Measurements from ENCODE around the gene ZBTB39. TPM values are rescaled to one million over a fixed set of nuclear protein-coding genes. Genes with fewer than 3 reads are reported as not detected.

The ZBTB39 gene
- total and polyA plus RNA-seq, 2 donors from 2014 or later: 1.4 to 6.6 TPM

GRCh38 chr12:57000393-57000792 lies 6.0 kb downstream of the ZBTB39 start:
- Histone ChIP-seq H3K4me3 (ENCODE audit: low read length in 3 of 3) (no peak overlapping the region), H3K27ac (ENCODE audit: low read depth in 2 of 2, low read length in 2 of 2) (no peak overlapping the region), H3K36me3 (ENCODE audit: control insufficient read depth in 2 of 3, insufficient read depth in 3 of 3, low read length in 3 of 3) (peaks cover 2 to 31% (median 17%) of the 10 kb centered on the region in 3 donors), H3K27me3 (ENCODE audit: control insufficient read depth, insufficient read depth, low read length) (no peaks in the 10 kb centered on the region), H3K9me3 (ENCODE audit: control insufficient read depth in 2 of 3, insufficient read depth in 1 of 3, low read length in 3 of 3) (no peaks in the 10 kb centered on the region), H3K9ac (ENCODE audit: low read length in 3 of 3) (no peak overlapping the region), H3K4me1 (ENCODE audit: control insufficient read depth in 2 of 3, insufficient read depth in 2 of 3, low read depth in 1 of 3, low read length in 3 of 3) (peaks cover 0 to 13% (median 8%) of the 10 kb centered on the region in 3 donors)
- intact Hi-C loops (cut with DNase I): no loop called here
- no peak for TF ChIP-seq CTCF (IDR thresholded peaks at IDR 0.05; ENCODE audit: borderline replicate concordance, extremely low read depth, insufficient read depth)
- FAIRE-seq (no peak), DNase-seq (no peak)

DNA sequence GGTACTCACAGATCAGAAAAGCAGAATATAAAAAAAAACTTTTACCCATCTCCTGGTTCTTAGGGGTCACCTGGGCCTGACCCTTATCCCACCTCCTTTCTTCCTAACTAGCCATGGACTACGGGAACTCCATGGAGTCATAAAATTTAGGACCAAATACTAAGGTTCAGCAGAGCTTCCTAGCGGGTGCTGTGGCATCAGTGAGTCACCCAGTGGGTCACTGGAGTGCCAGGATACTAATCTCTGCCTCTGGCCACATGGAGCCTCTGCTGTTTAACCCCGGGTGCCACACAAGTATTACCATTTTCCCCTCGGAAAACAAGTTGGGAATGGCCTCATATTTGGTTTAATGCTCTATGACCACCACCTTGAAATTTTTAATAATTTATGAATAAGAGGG lies 6.9 kb downstream of the ZBTB39 start:
- no peak for FAIRE-seq
- no peak for DNase-seq
- Histone ChIP-seq H3K27me3 (ENCODE audit: control insufficient read depth, insufficient read depth, low read length) (no peaks in the 10 kb centered on the region), H3K4me3 (ENCODE audit: low read length in 3 of 3) (no peak overlapping the region), H3K36me3 (ENCODE audit: control insufficient read depth in 2 of 3, insufficient read depth in 3 of 3, low read length in 3 of 3) (peaks cover 2 to 28% (median 17%) of the 10 kb centered on the region in 3 donors), H3K27ac (ENCODE audit: low read depth in 2 of 2, low read length in 2 of 2) (no peak overlapping the region), H3K4me1 (ENCODE audit: control insufficient read depth in 2 of 3, insufficient read depth in 2 of 3, low read depth in 1 of 3, low read length in 3 of 3) (peaks cover 0 to 9% (median 6%) of the 10 kb centered on the region in 3 donors), H3K9me3 (ENCODE audit: control insufficient read depth in 2 of 3, insufficient read depth in 1 of 3, low read length in 3 of 3) (no peaks in the 10 kb centered on the region), H3K9ac (ENCODE audit: low read length in 3 of 3) (no peak overlapping the region)
- intact Hi-C loops (cut with DNase I): loop anchor here (10.0 kb wide), 1 partner anchor 235 kb away; the partner anchor contains the start of gene HSD17B6
- TF ChIP-seq CTCF (IDR thresholded peaks at IDR 0.05; ENCODE audit: borderline replicate concordance, extremely low read depth, insufficient read depth): no peak

- TF ChIP-seq CTCF (IDR thresholded peaks at IDR 0.05; ENCODE audit: borderline replicate concordance, extremely low read depth, insufficient read depth): no peak
- DNase-seq (no peak), FAIRE-seq (no peak)
- no peak overlapping the region for H3K4me3 ChIP-seq (ENCODE audit: low read length in 3 of 3)
- intact Hi-C loops (cut with DNase I): loop anchor here (10.0 kb wide), 1 partner anchor 234 kb away; the partner anchor contains the start of gene HSD17B6
- no peaks in the 10 kb centered on the region for H3K9me3 ChIP-seq (ENCODE audit: control insufficient read depth in 2 of 3, insufficient read depth in 1 of 3, low read length in 3 of 3)
- H3K27ac ChIP-seq (ENCODE audit: low read depth in 2 of 2, low read length in 2 of 2): no peak overlapping the region
- no peak overlapping the region for H3K9ac ChIP-seq (ENCODE audit: low read length in 3 of 3)
- peaks cover 2 to 24% (median 14%) of the 10 kb centered on the region in 3 donors for H3K36me3 ChIP-seq (ENCODE audit: control insufficient read depth in 2 of 3, insufficient read depth in 3 of 3, low read length in 3 of 3)
- H3K27me3 ChIP-seq (ENCODE audit: control insufficient read depth, insufficient read depth, low read length): no peaks in the 10 kb centered on the region
- H3K4me1 ChIP-seq (ENCODE audit: control insufficient read depth in 2 of 3, insufficient read depth in 2 of 3, low read depth in 1 of 3, low read length in 3 of 3): peaks cover 0 to 9% (median 6%) of the 10 kb centered on the region in 3 donors
Measured at GRCh38 chr12:56998981-56999380, 7.4 kb downstream of the ZBTB39 start.

GRCh38 chr12:56998316-56998715 lies 8.0 kb downstream of the ZBTB39 start:
- Histone ChIP-seq H3K4me1 (ENCODE audit: control insufficient read depth in 2 of 3, insufficient read depth in 2 of 3, low read depth in 1 of 3, low read length in 3 of 3) (peaks cover 0 to 9% (median 6%) of the 10 kb centered on the region in 3 donors), H3K9ac (ENCODE audit: low read length in 3 of 3) (no peak overlapping the region), H3K36me3 (ENCODE audit: control insufficient read depth in 2 of 3, insufficient read depth in 3 of 3, low read length in 3 of 3) (peaks cover 2 to 18% (median 10%) of the 10 kb centered on the region in 3 donors), H3K27ac (ENCODE audit: low read depth in 2 of 2, low read length in 2 of 2) (no peak overlapping the region), H3K4me3 (ENCODE audit: low read length in 3 of 3) (no peak overlapping the region), H3K9me3 (ENCODE audit: control insufficient read depth in 2 of 3, insufficient read depth in 1 of 3, low read length in 3 of 3) (no peaks in the 10 kb centered on the region), H3K27me3 (ENCODE audit: control insufficient read depth, insufficient read depth, low read length) (no peaks in the 10 kb centered on the region)
- DNase-seq (no peak), FAIRE-seq (no peak)
- intact Hi-C loops (cut with DNase I): loop anchor here (10.0 kb wide), 1 partner anchor 234 kb away; the partner anchor contains the start of gene HSD17B6
- no peak for TF ChIP-seq CTCF (IDR thresholded peaks at IDR 0.05; ENCODE audit: borderline replicate concordance, extremely low read depth, insufficient read depth)
